GM19238 (cell line): ENCODE data around the gene RBM42.
A peak's percentile ranks its signal among the peaks of the same experiment; 100 is the strongest.
"Not testable (repeated sequence)": the region's sequence is repeated elsewhere in the genome, so short reads cannot be mapped to it uniquely, and the experiment has no call there.

Source experiments
- DNase-seq: peaks from one replicate; pipeline ENCODE4 v3.0.0; 2011; ENCODE audit warnings: low spot score; ENCODE audit not compliant: insufficient read length

The RBM42 gene

GRCh38 chr19:35628565-35629331 is at the start of gene RBM42:
TSS of gene RBM42 (plus strand) at chr19:35629036. CDS start at chr19:35629154, 118 bp downstream.
- DNase-seq = peak; percentile 99

GRCh38 chr19:35582760-35583159 is 46.1 kb upstream of the RBM42 start:
- no peak for DNase-seq

GRCh38 chr19:35585848-35586247 is 43.0 kb upstream of the RBM42 start, which contains the start of gene PMIS2:
TSS of gene PMIS2 (plus strand) at chr19:35586173. CDS start at chr19:35586260, 87 bp downstream.
- DNase-seq = no peak

GRCh38 chr19:35587321-35587720 is 41.5 kb upstream of the RBM42 start:
- DNase-seq = no peak

GRCh38 chr19:35590875-35591274 is 38.0 kb upstream of the RBM42 start:
- DNase-seq = no peak

GRCh38 chr19:35592226-35592625 is 36.6 kb upstream of the RBM42 start:
- no peak for DNase-seq

- DNase-seq = not testable (repeated sequence)
Observed at GRCh38 chr19:35595026-35595425, 33.8 kb upstream of the RBM42 start.

GRCh38 chr19:35595928-35596327 is 32.9 kb upstream of the RBM42 start:
- no peak for DNase-seq

GRCh38 chr19:35596366-35596999 is 32.4 kb upstream of the RBM42 start:
- DNase-seq = peak; percentile 55

- DNase-seq = no peak
Observed at GRCh38 chr19:35601971-35602370, 26.9 kb upstream of the RBM42 start.

GRCh38 chr19:35604436-35604835 is 24.4 kb upstream of the RBM42 start:
- DNase-seq = not testable (repeated sequence)

- not testable (repeated sequence) for DNase-seq
Observed at GRCh38 chr19:35607170-35607569, 21.7 kb upstream of the RBM42 start.

- no peak for DNase-seq
Observed at GRCh38 chr19:35607661-35608060, 21.2 kb upstream of the RBM42 start.

- no peak for DNase-seq
Observed at GRCh38 chr19:35608251-35608650, 20.6 kb upstream of the RBM42 start.

GRCh38 chr19:35609851-35610353 is 18.9 kb upstream of the RBM42 start:
- DNase-seq = no peak

GRCh38 chr19:35612224-35612558 is 16.6 kb upstream of the RBM42 start:
- DNase-seq = no peak

GRCh38 chr19:35612559-35613321 is 16.1 kb upstream of the RBM42 start, which contains the start of gene HAUS5:
TSS of gene HAUS5 (plus strand) at chr19:35612735. CDS start at chr19:35612795, 60 bp downstream.
- peak; percentile 88 for DNase-seq

- DNase-seq = no peak
Observed at GRCh38 chr19:35613574-35613973, 15.3 kb upstream of the RBM42 start.

GRCh38 chr19:35615036-35615435 is 13.8 kb upstream of the RBM42 start:
- DNase-seq = no peak

- no peak for DNase-seq
Observed at GRCh38 chr19:35618857-35619256, 10.0 kb upstream of the RBM42 start.

GRCh38 chr19:35619290-35619923 is 9.4 kb upstream of the RBM42 start:
- no peak for DNase-seq
